KBM-7 (cell line): ENCODE data around the gene PCSK6.
"Not testable (repeated sequence)": the region's sequence is repeated elsewhere in the genome, so short reads cannot be mapped to it uniquely, and the experiment has no call there.

Source experiments
- DNase-seq: peaks from one replicate; pipeline ENCODE4 v3.0.0-alpha.2; 2015
- in situ Hi-C: fragments of 300-500 bp; cut with MboI; formaldehyde crosslinking; loops from 2 replicates; pipeline ENCODE4 v1.14.3; 2020; ENCODE audit warnings: low sequenced_read_pairs, low pct_unique_long_range_greater_than_20kb, mixed read lengths

Gene PCSK6

DNA sequence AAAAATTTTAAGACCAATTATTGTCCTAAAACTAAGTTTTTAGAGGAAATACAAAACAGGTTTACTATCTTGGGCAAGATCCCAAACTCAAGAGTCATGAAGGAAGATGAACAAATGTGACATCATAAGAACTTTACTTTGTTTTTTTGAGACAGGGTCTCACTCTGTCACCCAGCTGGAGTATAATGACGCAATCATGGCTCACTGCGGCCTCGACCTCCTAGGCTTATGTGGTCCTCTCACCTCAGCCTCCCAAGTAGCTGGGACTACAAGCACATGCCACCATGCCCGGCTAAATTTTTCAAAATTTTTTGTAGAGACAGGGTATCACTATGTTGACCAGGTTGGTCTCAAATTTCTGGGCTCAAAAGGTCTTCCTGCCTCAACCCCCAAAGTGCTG is 69.3 kb downstream of the PCSK6 start:
- DNase-seq: no peak
- in situ Hi-C loops: no loop called here

DNA sequence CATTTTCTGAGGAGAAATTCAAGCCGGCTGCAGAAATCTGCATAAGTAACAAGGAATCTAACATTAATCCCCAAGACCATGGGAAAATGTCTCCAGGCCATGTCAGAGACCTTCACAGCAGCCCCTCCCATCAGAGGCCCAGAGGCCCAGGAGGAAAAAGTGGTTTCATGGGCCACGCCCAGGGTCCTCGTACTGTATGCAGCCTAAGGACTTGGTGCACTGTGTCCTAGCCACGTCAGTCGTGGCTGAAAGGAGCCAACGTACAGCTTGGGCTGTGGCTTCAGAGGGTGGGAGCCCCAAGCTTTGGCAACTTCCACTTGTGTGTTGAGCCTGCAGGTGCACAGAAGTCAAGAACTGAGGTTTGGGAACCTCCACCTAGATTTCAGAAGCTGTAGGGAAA is 73.0 kb downstream of the PCSK6 start:
- DNase-seq, in situ Hi-C loops: not testable (repeated sequence)

DNA sequence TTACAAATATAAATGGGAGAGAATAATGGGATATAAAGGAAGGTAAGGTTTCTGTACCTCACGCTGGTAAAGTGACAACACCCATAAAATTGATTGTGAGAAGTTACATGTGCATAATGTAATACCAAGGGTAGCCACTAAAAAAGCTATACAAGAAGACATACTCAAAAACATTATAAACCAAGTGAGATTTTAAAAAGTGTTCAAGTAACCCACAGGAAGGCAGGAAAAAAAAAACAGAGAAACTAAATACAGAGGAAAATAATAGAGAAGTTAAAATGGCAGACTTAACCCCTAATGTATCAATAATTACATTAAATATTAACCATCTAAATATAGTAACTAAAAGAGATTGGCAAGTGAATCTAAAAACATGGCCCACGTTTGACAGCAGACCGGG is 76.3 kb downstream of the PCSK6 start:
- no peak for DNase-seq
- in situ Hi-C loops: no loop called here

DNA sequence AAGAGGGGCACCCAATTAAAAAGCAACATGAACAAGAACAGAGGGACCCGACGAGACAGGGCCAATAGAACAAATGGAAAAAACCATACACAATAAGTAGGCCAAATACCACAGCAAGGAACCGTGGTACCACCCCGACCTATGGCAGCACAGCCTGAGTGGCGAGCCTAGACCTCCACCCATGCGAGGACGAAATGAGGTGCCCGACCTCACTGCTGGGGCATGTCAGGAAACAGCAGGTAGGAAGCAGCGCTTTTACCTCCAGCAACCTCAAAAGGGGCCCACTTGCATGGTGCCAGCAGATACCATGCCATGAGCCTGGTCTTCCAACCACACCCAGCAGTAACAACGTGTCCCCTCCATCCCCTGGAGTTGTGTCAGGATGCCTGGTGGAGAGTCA is 77.9 kb downstream of the PCSK6 start:
- no peak for DNase-seq
- in situ Hi-C loops: no loop called here

DNA sequence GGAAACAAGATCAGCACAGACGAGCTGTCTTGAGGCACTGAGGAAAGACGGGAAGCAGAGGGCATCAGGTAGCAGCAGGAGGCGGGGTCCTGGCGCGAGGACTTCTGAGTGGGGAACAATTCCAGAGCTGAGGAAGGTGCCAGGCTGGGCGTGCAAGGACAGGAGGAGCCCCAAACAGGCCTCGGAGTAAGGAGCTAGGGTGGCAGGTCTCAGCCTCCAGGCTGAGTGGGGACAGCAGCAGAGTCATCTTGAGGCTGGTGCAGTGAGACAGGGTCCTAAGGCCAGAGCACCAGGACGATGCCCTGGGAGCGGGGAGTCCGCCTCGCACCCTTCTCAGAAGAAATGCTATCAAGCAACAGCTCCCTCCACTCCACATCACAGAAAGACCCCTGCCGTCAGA is 78.4 kb downstream of the PCSK6 start:
- no peak for DNase-seq
- in situ Hi-C loops: no loop called here

DNA sequence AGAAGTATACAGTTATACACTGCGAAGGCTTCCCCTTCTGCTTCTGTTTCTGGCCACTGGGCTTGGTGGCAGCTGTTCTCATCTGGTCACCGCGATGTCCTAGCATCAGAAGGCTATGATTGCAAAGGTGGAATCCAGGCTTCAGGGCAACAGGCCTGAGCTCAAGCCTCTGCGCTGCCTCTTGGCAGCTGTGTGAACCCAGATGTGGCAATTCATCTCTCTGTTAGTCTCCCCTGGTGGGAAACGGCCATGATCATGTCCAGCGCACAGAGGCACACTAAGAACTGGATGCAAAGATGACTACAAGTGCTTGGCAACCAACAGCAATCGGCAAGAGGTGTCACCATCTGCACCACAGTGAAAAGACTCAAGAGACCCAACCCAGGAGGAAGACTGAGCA is 78.9 kb downstream of the PCSK6 start:
- in situ Hi-C loops: no loop called here
- no peak for DNase-seq

DNA sequence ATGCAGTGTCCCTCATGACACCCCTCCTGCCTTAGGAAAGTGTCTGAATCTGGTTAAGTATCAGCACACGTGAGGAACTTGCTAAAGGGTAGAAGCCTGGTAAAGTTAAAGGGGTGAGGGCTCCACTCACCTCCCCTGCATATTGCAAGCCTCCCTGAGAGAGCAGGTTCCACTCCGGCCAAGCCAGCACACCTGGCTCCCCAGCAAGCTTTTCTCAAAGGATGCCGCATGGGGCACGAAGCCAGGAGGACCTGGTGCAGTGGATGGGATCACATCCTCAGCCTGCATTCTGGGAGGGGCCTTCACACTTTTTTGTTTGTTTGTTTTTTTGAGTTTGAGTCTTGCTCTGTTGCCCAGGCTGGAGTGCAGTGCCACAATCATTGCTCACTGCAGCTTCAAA is 79.9 kb downstream of the PCSK6 start:
- in situ Hi-C loops: no loop called here
- no peak for DNase-seq

DNA sequence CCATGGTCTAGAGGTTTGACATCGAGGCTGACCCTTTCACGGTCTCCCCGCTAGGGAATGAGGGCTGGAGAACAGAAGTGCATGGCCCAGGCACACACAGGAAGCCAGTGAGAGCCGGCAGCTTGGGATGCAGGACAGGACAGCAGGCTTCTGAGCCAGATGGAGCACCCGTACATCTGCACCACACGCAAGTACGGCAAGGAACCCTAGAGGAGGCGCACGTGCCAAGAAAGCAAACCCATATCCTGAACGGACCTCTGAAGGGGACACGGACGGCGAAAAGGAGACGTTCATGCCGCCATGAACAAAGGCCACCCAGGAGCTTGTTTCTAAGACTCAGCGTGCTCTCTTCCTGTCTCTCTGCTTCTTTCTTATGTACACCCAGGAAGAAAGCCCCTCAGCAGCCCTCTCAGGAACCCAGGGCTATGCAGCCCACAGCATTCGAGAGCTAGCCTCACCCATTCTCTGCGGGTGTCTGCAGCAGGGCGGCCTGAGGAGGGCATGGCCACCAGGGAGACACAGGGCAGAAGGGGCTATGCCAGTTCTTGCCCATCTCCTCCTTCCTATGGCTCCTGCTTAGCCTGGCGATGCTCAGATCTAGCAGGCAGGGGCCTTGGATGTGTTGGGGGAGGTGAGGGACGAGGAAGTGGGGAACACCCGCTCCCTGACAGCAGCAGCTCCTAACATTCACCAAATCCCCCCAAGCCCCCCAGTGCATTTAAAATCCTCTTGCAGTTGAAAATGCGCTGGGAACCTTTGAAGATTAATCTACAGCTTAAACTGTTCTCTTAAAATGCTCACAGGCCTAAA is 81.3 kb downstream of the PCSK6 start:
- in situ Hi-C loops: no loop called here
- DNase-seq: no peak

DNA sequence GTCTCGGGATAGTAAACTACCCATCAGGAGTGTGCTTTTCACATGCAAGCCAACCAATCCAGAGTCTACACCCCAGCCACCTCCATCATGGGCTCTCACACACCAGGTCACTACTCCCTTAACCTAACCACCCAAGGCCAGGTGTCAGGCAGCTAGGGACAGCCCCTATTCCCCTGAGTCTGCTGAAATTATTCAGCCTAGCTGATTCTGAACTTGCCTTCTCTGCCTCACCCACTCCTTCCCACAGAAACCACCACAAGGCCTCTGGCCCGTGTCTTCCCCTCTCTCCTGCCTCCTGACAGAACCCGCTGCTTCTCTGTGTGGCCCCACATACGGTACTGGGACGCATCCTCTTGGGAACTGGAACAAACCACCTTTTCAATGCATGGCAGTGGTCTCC is 82.1 kb downstream of the PCSK6 start:
- in situ Hi-C loops: no loop called here
- DNase-seq: no peak

DNA sequence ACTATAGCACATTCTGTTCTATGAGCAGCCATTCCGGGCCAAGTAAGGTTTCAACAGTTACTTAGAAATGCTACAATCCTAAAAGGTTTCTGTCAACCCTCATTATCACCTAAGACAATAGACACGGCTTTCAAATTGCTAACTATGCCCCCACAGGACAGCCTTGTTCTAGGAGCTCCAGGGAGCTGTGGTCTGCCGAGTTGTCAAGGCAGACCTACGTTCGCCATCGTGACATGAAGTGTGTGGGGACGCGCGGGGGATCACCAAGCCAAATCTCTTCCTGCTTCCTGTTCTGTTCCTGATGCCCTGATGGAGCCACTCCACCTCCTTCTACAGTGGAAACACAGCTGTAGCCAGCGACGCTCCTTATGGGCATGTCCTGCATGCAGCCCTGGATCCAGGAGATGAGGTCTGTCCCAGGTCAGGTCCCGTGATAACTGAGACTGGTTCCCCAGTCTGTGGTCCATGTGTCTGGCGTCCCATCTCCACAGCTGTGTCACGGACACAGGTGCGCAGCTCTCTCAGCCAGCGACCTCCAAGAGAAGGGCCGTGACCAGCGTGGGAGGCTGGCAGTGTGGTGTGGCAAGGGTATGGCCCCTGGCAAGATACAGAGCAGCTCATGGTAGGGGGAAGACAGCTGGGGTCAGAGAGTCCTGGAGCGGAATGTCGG is 82.8 kb downstream of the PCSK6 start:
- in situ Hi-C loops: no loop called here
- no peak for DNase-seq

DNA sequence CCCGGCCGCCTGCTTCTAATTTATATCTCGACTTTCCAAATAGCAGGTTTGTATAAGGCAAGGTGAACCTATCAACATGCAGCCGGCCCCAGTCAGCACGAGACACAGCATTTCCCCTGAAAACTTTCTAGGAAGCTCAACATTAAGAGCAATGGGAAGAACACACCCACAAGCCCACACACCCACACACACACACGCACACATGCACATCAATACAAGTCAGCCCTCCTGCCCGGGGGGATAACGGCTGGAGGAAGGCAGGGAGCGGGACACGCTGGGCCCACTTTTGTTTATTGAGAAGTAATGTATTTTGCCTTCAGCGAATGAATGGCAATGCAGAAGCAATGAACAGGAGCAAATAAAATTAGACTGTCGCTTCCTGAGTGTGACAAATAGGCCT is 83.5 kb downstream of the PCSK6 start:
- in situ Hi-C loops: no loop called here
- DNase-seq: no peak

DNA sequence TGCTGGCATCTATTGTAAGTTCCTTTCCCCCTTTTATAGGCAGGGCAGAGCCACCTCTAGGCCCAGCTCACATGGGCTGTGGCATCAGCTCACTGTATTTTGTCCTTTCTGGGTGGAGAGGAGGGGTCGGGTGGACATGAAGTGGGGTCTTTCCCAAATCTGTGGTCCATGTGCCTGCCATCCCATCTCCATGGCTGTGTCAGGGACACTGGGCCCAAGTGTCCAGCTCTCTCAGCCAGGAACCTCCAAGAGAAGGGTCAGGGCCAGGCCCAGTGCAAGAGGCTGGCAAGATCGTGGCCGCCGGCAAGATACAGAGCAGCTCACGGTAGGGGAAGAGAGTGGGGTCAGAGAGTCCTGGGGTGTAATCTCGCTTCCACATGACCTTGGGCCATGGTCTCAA is 85.3 kb downstream of the PCSK6 start:
- no peak for DNase-seq
- in situ Hi-C loops: no loop called here

DNA sequence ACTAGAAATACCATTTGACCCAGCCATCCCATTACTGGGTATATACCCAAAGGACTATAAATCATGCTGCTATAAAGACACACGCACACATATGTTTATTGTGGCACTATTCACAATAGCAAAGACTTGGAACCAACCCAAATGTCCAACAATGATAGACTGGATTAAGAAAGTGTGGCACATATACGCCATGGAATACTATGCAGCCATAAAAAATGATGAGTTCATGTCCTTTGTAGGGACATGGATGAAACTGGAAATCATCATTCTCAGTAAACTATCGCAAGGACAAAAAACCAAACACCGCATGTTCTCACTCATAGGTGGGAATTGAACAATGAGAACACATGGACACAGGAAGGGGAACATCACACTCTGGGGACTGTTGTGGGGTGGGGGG is 86.6 kb downstream of the PCSK6 start:
- DNase-seq, in situ Hi-C loops: not testable (repeated sequence)

DNA sequence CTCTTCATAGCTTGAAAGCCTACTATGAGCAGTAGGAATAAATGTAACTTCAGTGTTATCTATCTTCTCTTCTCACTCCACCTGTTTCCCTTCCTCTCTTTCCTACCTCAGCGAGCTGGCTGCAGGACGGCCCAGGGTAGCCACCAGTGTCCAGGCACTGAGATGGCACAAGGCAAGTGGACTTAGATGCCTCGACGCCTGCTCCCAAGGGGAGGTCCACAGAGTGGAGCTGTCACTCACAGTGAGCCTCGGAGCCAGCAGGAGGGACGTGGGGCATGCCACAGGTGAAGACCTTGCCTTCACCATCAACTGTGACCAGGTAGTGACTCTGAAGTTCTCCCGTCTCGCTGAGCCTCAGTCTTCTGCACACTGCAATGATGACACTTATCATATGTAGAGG is 88.2 kb downstream of the PCSK6 start:
- DNase-seq: no peak
- in situ Hi-C loops: no loop called here

DNA sequence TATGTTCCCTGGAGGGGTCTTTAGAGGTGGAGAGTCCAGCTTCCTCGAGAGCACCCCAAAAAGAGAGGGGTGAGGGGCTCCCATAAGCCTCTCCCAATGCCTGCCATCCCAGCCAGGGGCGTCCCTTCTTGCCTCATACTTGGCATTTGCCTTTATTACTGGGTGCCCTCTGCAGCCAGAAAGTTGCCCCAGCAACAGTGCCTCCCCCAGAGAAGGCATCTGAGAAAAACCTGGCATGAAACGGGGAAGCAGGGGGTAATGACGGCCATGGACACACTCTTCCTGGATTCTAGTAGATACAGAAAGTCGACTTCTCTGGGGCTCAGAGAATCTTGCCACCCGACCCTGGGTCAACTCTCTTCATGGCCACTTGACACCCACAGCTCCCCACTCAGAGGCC is 90.1 kb downstream of the PCSK6 start:
- in situ Hi-C loops: no loop called here
- no peak for DNase-seq

DNA sequence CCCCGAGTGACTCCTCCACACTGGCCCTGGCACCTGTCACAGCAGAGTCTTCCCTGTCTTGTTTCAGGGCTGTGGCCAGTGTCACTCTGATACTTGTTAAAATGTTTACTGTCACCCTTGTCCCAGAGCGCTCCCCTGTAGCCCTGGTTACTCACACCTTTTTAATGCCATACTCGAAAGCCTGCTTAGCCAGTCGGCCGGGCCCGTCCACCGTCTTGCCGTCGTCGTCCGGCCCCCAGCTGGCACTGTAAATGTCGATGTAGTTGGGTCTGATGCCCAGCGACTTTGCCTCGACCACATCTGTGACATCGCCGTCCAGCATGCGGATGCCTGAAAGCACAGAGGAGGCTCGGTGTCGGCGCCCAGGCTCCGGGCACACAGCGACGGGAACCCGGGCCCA is 91.3 kb downstream of the PCSK6 start:
- DNase-seq: no peak
- in situ Hi-C loops: no loop called here

DNA sequence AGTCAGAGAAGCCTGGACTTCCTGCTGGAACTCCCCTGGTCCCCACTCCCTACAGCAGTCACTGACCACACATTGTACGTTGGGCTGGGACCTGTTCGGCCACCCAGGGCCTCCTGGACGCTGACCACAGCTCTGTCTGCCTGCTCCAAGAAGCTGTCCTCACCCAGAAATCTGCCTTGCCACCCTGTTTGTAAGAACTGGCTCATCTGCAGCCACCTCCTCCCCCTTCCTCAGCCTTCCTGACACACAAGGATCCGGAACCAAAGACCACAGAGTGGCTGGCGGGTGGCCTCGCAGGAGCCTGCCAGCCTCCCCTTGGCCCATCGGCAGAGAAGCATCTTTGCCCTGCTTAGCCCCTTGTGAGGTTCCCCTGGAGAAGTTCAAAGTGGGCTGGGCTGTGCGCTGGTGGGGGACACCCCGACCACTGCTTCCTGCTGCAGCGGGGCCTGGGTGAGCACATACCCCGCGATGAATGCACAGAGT is 91.9 kb downstream of the PCSK6 start:
- in situ Hi-C loops: no loop called here
- DNase-seq: peak; percentile 60

DNA sequence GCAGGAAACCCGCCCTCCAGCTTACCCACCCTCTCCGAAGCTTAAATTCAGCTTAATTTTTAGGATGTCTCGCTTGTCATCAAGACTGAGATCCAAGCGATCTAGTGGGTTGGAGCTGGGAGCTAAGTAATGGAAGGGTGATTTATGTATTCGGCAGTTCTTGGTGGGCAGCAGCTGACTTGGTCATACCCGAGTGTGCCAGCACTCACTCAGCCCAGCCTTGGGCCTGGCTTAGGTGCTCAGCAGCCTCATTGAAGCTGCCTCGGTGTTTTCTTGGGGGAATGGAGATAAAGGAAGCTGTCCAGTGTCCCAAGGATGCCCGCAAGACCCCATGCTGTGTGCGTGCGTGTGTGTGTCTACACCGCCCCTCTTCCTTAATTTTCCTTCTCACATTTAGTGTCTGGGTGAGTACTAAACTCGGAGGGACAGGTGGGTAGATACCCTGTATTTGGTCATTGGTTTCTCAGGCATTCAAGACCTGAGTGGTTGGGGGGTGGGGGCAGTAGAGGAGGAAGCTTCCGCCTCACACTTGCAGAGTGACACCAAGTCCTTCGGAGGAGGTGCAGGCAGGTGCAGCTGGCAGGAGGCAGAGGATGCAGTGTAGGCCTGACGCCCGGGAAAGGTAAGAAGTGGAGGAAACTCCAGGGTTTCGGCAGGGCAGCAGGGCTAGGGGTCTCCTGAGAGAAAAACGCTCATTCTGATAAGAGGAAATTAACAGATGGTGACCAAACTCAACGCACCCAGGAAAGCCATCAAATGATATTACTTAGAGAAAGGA is 92.8 kb downstream of the PCSK6 start:
- in situ Hi-C loops: no loop called here
- no peak for DNase-seq

DNA sequence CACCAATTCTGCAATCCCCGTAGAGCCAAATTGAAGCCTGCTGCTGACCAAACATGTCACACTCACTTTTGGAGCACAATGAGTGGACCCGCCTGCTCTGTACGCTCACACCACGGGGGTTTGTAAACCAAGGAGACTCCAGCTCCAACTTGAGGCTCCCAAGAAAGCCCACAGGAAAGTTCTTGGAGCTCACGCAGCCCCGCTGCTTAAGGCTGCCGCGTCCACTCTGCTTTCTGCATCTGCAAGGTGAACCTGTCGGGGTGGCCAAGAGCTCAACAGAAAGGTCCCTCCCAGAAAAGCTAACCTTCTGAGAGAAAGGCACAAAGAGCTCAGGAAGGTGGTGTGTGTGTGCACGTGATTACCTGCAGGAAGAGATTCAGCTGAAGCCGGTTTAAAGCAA is 94.9 kb downstream of the PCSK6 start:
- DNase-seq: no peak
- in situ Hi-C loops: no loop called here

DNA sequence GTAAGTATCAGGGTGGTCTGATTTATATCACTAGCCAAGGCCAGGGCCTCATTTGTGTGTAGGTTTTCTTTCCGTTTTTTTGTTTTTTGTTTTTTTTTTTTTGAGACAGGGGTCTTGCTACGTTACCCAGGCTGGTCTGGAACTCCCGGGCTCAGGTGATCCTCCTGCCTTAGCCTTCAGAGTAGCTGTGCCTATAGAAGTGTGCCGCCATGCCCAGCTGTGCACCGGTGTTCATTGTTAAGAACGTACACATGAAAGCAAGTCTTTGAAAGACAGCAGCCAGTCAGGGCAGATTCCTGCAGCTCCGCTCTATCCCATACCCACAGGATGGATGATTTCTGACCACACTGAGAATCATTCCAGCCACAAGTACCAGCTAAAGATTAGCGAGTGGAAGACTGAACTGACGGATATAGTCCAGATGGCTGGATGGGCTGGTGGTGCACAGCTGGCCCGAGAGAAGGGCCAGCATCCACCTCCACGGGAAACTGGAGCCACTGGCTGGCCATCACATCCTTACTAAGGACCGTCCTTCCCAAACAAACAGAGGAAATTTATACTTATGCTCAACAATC is 95.4 kb downstream of the PCSK6 start:
- DNase-seq: no peak
- in situ Hi-C loops: no loop called here
